Measurements from ENCODE around the gene NEU1.

NEU1 gene

DNA sequence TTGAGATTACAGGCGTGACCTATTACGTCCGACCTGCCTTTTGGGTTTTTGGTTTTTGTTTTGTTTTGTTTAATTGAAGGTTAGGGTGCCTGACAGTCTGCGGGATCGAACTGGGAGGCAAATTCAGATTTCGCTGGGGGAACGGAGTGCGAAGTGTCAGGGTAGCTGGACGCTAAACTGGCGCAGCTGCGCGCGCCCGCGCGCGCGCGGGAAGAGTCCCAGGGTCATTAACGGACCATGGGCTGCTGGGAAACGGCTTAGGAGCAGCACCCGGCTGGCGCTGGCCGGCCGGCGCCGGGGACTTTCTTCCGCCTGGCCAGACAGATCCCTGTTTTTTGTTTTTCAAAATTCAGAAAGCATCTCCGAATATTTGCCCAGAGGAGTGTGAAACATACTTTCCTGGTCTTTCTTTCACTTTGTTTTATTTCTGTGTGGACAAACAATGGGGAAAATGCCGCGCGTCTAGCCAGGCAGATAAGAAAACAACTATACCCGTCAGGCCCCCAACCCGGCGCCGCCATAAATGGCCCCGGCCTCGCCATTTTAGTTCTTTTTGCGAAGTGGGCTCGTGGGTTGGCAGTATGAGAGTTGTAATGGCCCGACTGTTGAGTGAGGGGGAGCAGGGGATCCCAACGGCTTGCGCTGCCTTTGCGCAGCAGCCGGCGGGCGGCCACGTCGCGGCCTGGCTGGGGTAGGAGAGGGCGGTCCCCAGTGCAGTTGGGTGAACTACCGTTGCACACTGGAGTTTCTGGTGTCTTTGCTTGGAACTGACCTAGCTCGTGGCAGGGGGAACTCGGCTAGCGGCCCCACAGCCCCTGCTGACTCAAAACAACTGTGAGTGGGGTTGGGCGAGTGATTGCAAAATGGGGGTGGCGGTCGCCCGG, 28.0 kb downstream of the NEU1 start:
- TF ChIP-seq TAF1 (IDR thresholded peaks at IDR 0.05; ENCODE audit: low read depth) (peak; percentile 95), MAX (IDR thresholded peaks at IDR 0.05) (peak; percentile 78), NFIC (IDR thresholded peaks at IDR 0.05) (no peak), ZBTB7A (IDR thresholded peaks at IDR 0.05; ENCODE audit: low read depth) (no peak; the same call in none of the 2 replicates), YY1 (IDR thresholded peaks at IDR 0.05; ENCODE audit: low read depth) (peak; percentile 94), TCF12 (IDR thresholded peaks at IDR 0.05; ENCODE audit: low read depth) (no peak; the same call in 1 of the 2 replicates), CEBPB (IDR thresholded peaks at IDR 0.05) (no peak), TEAD4 (IDR thresholded peaks at IDR 0.05) (peak; percentile 62), FOXM1 (IDR thresholded peaks at IDR 0.05; ENCODE audit: borderline replicate concordance, low read depth) (peak; percentile 25; the same call in 1 of the 2 replicates), EGR1 (IDR thresholded peaks at IDR 0.05) (no peak), EP300 (IDR thresholded peaks at IDR 0.05; ENCODE audit: borderline replicate concordance) (no peak), RAD21 (IDR thresholded peaks at IDR 0.05; ENCODE audit: low read depth) (no peak), CREB1 (IDR thresholded peaks at IDR 0.05; ENCODE audit: low read depth) (no peak)
- TF ChIP-seq, protein P1, sequence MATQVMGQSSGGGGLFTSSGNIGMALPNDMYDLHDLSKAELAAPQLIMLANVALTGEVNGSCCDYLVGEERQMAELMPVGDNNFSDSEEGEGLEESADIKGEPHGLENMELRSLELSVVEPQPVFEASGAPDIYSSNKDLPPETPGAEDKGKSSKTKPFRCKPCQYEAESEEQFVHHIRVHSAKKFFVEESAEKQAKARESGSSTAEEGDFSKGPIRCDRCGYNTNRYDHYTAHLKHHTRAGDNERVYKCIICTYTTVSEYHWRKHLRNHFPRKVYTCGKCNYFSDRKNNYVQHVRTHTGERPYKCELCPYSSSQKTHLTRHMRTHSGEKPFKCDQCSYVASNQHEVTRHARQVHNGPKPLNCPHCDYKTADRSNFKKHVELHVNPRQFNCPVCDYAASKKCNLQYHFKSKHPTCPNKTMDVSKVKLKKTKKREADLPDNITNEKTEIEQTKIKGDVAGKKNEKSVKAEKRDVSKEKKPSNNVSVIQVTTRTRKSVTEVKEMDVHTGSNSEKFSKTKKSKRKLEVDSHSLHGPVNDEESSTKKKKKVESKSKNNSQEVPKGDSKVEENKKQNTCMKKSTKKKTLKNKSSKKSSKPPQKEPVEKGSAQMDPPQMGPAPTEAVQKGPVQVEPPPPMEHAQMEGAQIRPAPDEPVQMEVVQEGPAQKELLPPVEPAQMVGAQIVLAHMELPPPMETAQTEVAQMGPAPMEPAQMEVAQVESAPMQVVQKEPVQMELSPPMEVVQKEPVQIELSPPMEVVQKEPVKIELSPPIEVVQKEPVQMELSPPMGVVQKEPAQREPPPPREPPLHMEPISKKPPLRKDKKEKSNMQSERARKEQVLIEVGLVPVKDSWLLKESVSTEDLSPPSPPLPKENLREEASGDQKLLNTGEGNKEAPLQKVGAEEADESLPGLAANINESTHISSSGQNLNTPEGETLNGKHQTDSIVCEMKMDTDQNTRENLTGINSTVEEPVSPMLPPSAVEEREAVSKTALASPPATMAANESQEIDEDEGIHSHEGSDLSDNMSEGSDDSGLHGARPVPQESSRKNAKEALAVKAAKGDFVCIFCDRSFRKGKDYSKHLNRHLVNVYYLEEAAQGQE (IDR thresholded peaks at IDR 0.05; ENCODE audit: low read depth), result no peak
- TF ChIP-seq, protein P2, sequence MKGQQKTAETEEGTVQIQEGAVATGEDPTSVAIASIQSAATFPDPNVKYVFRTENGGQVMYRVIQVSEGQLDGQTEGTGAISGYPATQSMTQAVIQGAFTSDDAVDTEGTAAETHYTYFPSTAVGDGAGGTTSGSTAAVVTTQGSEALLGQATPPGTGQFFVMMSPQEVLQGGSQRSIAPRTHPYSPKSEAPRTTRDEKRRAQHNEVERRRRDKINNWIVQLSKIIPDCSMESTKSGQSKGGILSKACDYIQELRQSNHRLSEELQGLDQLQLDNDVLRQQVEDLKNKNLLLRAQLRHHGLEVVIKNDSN (IDR thresholded peaks at IDR 0.05), result no peak; the same call in 1 of the 2 replicates

- TF ChIP-seq RAD21 (IDR thresholded peaks at IDR 0.05; ENCODE audit: low read depth) (no peak), CREB1 (IDR thresholded peaks at IDR 0.05; ENCODE audit: low read depth) (no peak), TEAD4 (IDR thresholded peaks at IDR 0.05) (no peak), FOXM1 (IDR thresholded peaks at IDR 0.05; ENCODE audit: borderline replicate concordance, low read depth) (no peak), EGR1 (IDR thresholded peaks at IDR 0.05) (no peak), CEBPB (IDR thresholded peaks at IDR 0.05) (no peak), ZBTB7A (IDR thresholded peaks at IDR 0.05; ENCODE audit: low read depth) (no peak), NFIC (IDR thresholded peaks at IDR 0.05) (no peak)
- TF ChIP-seq, protein P1 (IDR thresholded peaks at IDR 0.05; ENCODE audit: low read depth), result no peak
Measured at GRCh38 chr6:31831350-31832215, 31.0 kb downstream of the NEU1 start.

- TF ChIP-seq FOXM1 (IDR thresholded peaks at IDR 0.05; ENCODE audit: borderline replicate concordance, low read depth) (no peak), MAX (IDR thresholded peaks at IDR 0.05) (no peak), TAF1 (IDR thresholded peaks at IDR 0.05; ENCODE audit: low read depth) (no peak), TEAD4 (IDR thresholded peaks at IDR 0.05) (no peak), NFIC (IDR thresholded peaks at IDR 0.05) (no peak), TCF12 (IDR thresholded peaks at IDR 0.05; ENCODE audit: low read depth) (no peak)
- TF ChIP-seq, protein P2 (IDR thresholded peaks at IDR 0.05), result no peak
- TF ChIP-seq, protein P1 (IDR thresholded peaks at IDR 0.05; ENCODE audit: low read depth), result no peak
Measured at GRCh38 chr6:31830886-31831335, 31.7 kb downstream of the NEU1 start.

All from Ishikawa (cell line).